Breast epithelium (tissue), 4 donors: ENCODE measurements around the gene NKD2. TPM values are rescaled to one million over a fixed set of nuclear protein-coding genes. Genes with fewer than 3 reads are reported as not detected.

ENCODE experiments used
- DNase-seq, 2 donors: peaks; one replicate each; pipeline ENCODE4 v3.0.0-alpha.2; 2019; ENCODE audit warnings: low spot score in 2 of 2
- H3K27ac ChIP-seq, 2 donors: fragments of 200-600 bp; sonication (generic) in 1 of 2; one replicate each; pipeline ENCODE4 v1.5.1; 2016 to 2019; ENCODE audit warnings: mild to moderate bottlenecking in 1 of 2
- H3K27me3 ChIP-seq, 2 donors: fragments of 200-600 bp; sonication (generic) in 1 of 2; one replicate each; pipeline versions ENCODE4 v1.5.1 to v1.6.0; 2017 to 2019; ENCODE audit warnings: control low read depth in 1 of 2, mild to moderate bottlenecking in 1 of 2
- H3K36me3 ChIP-seq: fragments of 200-600 bp; one replicate; pipeline ENCODE4 v1.5.1; 2019
- H3K4me1 ChIP-seq, 2 donors: fragments of 200-600 bp; sonication (generic); one replicate each; pipeline ENCODE4 v1.5.1; 2016 to 2019; ENCODE audit warnings: control low read depth in 1 of 2
- H3K4me3 ChIP-seq, 3 donors: fragments of 200-600 bp; sonication (generic); 1 replicate in 2 of 3; 2 replicates in 1 of 3; pipeline ENCODE4 v1.5.1; 2016 to 2019; ENCODE audit warnings: mild to moderate bottlenecking in 3 of 3, moderate library complexity in 2 of 3
- H3K9me3 ChIP-seq, 2 donors: fragments of 200-600 bp; sonication (generic) in 1 of 2; one replicate each; pipeline ENCODE4 v1.5.1; 2016 to 2019; ENCODE audit warnings: control low read depth in 1 of 2
- POLR2A ChIP-seq: fragments of 450-650 bp; IDR thresholded peaks from one replicate; pipeline ENCODE4 v1.6.1; 2016; ENCODE audit warnings: antibody characterized with exemption, mild to moderate bottlenecking, moderate library complexity
- POLR2AphosphoS5 ChIP-seq, 3 donors: sonication (generic); formaldehyde crosslinking; IDR thresholded peaks; one replicate each; pipeline ENCODE4 v1.6.1; 2017; ENCODE audit warnings: antibody characterized with exemption in 3 of 3
- intact Hi-C: fragments of 100-400 bp; cut with DNase I; formaldehyde crosslinking; loops from one replicate; pipeline ENCODE4 v1.15.1; 2023; ENCODE audit warnings: low total_unique reads
- total RNA-seq, 3 donors: library from RNA; depleted of rRNA; stranded (reverse); fragments of >200 nt; gene quantifications; one replicate each; pipeline ENCODE4 v1.1.0, GENCODE V29; 2016
- TF ChIP-seq, protein P1 (sequence below), 3 donors: fragments of 450-650 bp; IDR thresholded peaks; one replicate each; pipeline ENCODE4 v1.5.1; 2016 to 2017; ENCODE audit warnings: antibody characterized with exemption in 3 of 3, mild to moderate bottlenecking in 3 of 3, moderate library complexity in 3 of 3

Gene NKD2
- total RNA-seq, 3 donors from 2014 or later = 5.9 to 16.7 TPM; not detected in 1

- TF ChIP-seq POLR2A (no peak), POLR2AphosphoS5 (IDR thresholded peaks at IDR 0.05) (no peak)
- TF ChIP-seq, protein P1, sequence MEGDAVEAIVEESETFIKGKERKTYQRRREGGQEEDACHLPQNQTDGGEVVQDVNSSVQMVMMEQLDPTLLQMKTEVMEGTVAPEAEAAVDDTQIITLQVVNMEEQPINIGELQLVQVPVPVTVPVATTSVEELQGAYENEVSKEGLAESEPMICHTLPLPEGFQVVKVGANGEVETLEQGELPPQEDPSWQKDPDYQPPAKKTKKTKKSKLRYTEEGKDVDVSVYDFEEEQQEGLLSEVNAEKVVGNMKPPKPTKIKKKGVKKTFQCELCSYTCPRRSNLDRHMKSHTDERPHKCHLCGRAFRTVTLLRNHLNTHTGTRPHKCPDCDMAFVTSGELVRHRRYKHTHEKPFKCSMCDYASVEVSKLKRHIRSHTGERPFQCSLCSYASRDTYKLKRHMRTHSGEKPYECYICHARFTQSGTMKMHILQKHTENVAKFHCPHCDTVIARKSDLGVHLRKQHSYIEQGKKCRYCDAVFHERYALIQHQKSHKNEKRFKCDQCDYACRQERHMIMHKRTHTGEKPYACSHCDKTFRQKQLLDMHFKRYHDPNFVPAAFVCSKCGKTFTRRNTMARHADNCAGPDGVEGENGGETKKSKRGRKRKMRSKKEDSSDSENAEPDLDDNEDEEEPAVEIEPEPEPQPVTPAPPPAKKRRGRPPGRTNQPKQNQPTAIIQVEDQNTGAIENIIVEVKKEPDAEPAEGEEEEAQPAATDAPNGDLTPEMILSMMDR (IDR thresholded peaks at IDR 0.05) = no peak
- Histone ChIP-seq H3K27me3 (no peaks in the 10 kb centered on the region), H3K9me3 (no peaks in the 10 kb centered on the region), H3K4me1 (no peaks in the 10 kb centered on the region), H3K36me3 (peaks cover 13% of the 10 kb centered on the region), H3K27ac (no peak overlapping the region), H3K4me3 (no peak overlapping the region)
- no peak for DNase-seq
- intact Hi-C loops = no loop called here
Observed at GRCh38 chr5:1088031-1088430, 79.4 kb downstream of the NKD2 start.

Other genes with a start within 250 kb of the NKD2 start
- gene ZDHHC11B, start 224.1 kb upstream of the NKD2 start, total RNA-seq = 1 to 10 TPM; 1.1 to 4.8 (median 3.9) TPM
- gene ZDHHC11, start 157.8 kb upstream of the NKD2 start, total RNA-seq = 10 to 100 TPM in 1 of 3 donors, 1 to 10 TPM in 2; 3.0 to 11.3 (median 9.5) TPM
- 10 to 100 TPM; 33.3 to 44.6 (median 36.1) TPM for gene BRD9, start 116.0 kb upstream of the NKD2 start, total RNA-seq
- 1 to 10 TPM in 2 of 3 donors, under 1 TPM in 1; 0.96 to 2.3 (median 1.5) TPM for gene TRIP13, start 115.9 kb upstream of the NKD2 start, total RNA-seq
- 10 to 100 TPM; 21.4 to 31.5 (median 25.0) TPM for gene SLC12A7, start 103.3 kb downstream of the NKD2 start, total RNA-seq
- gene SLC6A19, start 192.8 kb downstream of the NKD2 start, total RNA-seq = not detected
- not detected for gene SLC6A18, start 216.6 kb downstream of the NKD2 start, total RNA-seq